Vagina (tissue), 2 donors: Measurements from ENCODE around the gene SHC3.

ENCODE experiments used
- POLR2A ChIP-seq, 2 donors: fragments of 450-650 bp; IDR thresholded peaks; one replicate each; pipeline ENCODE4 v1.6.1; 2017; ENCODE audit warnings: antibody characterized with exemption in 2 of 2, mild to moderate bottlenecking in 2 of 2, moderate library complexity in 2 of 2
- TF ChIP-seq, protein P1 (sequence below), 3 experiments: fragments of 450-650 bp in 2 of 3; fragments of 200-600 bp in 1 of 3; sonication (generic) in 1 of 3; IDR thresholded peaks; one replicate each; pipeline ENCODE4 v1.5.1; 2017 to 2019; ENCODE audit warnings: antibody characterized with exemption in 3 of 3, mild to moderate bottlenecking in 2 of 3, moderate library complexity in 2 of 3

DNA sequence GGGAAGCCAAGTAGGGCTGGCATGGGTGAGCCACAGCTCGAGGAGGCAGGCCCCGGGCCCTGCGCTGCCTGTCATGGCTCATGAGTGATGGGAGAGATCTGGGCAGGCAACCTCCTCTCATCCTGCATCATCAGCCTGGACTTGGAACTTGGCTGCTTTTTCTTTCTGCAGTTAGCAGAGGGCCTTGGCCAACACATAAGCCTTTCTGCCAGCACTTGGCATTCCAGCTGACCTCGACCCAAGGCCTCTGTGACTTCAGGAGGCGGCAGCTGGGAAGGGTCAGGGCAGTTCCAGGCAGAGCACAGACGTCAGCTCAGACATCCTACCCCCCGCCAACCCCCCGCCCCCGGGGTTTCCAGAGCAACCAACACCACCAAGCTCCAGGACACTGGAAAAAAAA lies 179.7 kb downstream of the SHC3 start:
- TF ChIP-seq POLR2A (IDR thresholded peaks at IDR 0.05), result no peak
- TF ChIP-seq, protein P1, sequence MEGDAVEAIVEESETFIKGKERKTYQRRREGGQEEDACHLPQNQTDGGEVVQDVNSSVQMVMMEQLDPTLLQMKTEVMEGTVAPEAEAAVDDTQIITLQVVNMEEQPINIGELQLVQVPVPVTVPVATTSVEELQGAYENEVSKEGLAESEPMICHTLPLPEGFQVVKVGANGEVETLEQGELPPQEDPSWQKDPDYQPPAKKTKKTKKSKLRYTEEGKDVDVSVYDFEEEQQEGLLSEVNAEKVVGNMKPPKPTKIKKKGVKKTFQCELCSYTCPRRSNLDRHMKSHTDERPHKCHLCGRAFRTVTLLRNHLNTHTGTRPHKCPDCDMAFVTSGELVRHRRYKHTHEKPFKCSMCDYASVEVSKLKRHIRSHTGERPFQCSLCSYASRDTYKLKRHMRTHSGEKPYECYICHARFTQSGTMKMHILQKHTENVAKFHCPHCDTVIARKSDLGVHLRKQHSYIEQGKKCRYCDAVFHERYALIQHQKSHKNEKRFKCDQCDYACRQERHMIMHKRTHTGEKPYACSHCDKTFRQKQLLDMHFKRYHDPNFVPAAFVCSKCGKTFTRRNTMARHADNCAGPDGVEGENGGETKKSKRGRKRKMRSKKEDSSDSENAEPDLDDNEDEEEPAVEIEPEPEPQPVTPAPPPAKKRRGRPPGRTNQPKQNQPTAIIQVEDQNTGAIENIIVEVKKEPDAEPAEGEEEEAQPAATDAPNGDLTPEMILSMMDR (IDR thresholded peaks at IDR 0.05), result no peak
